Stimulated activated CD4-positive, alpha-beta T cell treated with anti-CD3 and anti-CD28 coated beads, TNF-alpha, amount 100 ng/mL, for 4 hours (primary cell): ENCODE measurements around the gene P3H3.
A peak's percentile ranks its signal among the peaks of the same experiment; 100 is the strongest.

Experiments used
- DNase-seq, 3 experiments: peaks; one replicate each; pipeline ENCODE4 v3.0.0-alpha.2; 2020; ENCODE audit warnings: low read depth in 3 of 3

The P3H3 gene

DNA sequence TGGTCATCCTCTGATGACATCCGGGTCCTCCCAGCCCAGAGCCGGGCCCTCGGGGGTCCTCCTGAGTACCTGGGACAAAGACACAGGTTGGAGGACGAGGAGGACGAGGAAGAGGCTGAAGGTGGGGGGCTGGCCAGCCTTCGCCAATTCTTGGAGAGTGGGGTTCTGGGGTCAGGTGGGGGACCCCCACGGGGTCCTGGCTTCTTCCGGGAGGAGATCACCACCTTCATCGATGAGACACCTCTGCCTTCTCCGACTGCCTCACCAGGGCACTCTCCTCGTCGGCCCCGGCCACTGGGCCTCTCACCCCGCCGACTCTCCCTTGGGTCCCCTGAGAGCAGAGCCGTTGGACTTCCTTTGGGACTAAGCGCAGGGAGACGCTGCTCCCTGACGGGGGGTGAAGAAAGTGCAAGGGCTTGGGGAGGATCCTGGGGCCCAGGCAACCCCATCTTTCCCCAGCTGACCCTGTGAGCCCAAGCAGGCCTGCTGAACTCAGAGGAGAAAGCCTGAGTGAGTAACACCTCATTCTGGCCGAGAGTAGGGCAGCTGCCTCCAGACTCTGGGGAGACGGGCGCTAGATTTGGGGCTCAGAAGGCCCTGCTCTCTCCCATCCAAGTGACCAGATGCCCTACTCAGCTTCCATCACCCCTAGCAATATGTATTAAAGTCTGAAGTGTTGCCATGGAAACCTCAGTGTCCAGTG is 1.3 kb upstream of the P3H3 start:
- DNase-seq = no peak

DNA sequence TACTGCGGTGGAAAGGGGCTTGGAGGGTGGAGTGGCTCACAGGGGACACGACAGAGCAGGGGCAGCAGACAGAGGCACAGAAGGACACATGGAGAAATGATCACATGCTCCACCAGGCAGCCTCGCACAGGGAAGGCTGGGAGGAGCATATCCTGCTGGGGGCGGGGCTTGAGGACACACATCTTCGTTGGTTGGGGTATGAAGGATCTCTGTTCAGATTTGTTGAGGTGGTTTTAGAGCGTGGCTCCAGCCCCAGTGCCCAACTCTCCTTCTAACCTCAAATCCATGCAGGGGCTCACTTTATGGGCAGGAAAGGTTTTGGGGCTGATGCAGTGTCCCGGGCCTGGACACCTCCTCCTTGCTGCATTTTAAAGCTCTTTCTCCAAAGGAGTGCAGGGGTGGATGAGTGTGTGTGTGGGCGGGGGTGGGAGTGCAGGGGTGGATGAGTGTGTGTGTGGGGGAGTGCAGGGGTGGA is 733 bp upstream of the P3H3 start:
- peak in 2 of 3 experiments; percentile 17 to 26 for DNase-seq

DNA sequence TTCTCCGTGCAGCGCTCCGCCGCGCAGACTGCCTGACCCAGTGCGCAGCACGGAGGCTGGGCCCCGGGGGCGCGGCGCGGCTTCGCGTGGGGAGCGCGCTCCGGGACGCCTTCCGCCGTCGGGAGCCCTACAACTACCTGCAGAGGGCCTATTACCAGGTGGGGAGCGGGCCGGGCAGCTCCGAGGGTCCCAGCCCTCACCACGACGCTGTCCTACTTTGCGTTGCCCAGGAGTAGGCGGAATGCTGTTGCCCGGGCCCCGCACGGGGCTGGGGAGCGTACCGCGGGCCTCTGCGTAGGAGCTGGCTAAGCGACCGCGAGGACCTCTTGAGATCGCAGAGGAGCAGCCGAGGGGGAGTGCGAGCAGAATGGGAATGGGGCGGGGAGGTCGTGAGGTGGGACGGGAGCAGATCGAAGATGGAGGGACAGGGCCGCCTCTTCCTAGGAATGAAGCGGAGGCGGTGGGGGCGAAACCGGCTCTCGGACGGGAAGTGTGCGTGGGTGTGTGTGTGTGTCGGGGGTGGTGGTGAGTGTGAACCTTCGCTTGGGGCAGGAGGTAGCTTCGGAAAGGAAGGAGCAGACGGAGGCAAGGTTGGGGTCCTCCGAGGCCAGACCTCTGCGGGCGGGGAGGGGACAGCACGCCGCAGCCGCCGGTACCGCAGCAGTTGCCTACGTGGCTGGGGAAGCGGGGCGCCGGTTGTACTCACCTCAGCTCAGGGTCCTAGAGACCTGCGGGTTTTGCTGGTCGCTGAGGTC is 751 bp downstream of the P3H3 start:
- DNase-seq = peak in 1 of 3 experiments; percentile 42

DNA sequence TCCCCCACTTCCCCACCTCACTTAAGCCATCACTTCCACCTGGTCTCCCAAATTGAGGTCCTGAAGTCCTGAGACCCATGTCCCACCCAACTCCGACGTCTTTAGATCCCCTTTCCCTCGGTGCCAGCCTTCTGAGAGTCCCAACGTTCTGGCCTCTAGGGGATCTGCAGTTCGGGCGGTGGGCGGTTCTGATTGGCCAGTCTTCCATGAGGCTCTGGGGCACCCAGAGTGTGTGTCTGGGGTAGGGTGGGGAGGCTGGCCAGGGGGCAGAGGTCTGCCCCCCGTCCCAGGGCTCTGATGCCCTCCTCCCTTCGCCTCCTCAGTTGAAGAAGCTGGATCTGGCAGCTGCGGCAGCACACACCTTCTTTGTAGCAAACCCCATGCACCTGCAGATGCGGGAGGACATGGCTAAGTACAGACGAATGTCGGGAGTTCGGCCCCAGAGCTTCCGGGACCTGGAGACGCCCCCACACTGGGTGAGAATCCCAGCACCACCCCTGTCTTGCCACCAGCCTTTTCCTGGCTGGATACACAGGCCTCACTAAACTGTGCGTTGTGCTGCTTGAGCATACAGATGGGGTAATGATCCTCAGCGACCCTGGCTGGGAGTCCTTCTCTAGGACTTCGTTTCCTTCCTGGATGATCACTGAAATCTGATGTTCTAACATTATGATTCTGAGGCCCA is 1.5 kb downstream of the P3H3 start:
- DNase-seq = no peak

DNA sequence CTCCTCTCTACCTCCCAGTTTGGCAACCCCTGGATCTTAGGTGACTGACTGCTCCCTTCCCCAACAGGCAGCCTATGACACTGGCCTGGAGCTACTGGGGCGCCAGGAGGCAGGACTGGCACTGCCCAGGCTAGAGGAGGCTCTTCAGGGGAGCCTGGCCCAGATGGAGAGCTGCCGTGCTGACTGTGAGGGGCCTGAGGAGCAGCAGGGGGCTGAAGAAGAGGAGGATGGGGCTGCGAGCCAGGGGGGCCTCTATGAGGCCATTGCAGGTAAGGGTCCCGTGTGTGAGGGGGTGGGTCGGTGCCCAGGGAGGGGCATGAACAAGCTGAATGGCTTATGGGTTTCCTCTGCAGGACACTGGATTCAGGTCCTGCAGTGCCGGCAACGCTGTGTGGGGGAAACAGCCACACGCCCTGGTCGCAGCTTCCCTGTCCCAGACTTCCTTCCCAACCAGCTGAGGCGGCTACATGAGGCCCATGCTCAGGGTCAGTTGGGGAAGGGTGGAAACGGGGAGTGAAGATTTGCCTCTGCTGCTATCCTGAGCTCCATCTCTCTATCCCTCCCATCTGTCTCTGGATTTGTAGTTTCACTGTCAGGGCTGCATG is 2.2 kb downstream of the P3H3 start:
- no peak for DNase-seq

DNA sequence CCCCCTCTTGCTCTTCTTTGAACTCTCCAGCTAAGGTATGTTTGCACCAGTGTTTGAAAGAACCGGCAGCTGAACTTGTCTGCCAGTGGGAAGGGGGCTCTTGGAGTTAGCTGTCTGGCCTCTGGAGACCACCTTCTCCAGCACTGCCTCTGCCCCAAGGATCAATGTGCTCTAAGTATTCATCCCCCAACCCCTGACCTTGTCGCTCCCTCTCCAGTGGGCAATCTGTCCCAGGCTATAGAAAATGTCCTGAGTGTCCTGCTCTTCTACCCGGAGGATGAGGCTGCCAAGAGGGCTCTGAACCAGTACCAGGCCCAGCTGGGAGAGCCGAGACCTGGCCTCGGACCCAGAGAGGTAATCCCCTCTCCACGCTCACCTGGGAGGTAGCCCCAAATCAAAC is 2.8 kb downstream of the P3H3 start:
- no peak for DNase-seq

DNA sequence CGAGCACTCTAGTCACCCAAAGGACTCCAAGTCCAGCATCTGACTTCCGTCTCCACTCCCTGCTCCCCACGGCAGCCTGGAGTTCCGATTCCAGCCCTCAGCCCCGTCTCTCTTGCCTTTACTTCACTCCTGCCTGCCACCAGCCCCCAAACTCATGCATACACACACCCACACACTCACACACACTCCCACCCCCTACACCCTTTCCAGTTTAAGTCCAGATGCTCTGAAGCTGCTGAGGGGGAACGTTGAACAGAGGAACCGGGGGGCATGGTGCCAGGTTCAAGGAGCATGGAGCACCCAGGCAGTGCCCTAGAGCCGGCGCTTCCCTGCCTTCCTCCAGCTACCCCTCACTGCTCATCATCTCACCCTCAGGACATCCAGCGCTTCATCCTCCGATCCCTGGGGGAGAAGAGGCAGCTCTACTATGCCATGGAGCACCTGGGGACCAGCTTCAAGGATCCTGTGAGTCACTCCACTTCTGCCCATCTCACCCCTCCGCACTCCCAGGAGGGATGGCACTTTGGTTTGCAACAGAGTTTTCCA is 3.3 kb downstream of the P3H3 start:
- no peak for DNase-seq

DNA sequence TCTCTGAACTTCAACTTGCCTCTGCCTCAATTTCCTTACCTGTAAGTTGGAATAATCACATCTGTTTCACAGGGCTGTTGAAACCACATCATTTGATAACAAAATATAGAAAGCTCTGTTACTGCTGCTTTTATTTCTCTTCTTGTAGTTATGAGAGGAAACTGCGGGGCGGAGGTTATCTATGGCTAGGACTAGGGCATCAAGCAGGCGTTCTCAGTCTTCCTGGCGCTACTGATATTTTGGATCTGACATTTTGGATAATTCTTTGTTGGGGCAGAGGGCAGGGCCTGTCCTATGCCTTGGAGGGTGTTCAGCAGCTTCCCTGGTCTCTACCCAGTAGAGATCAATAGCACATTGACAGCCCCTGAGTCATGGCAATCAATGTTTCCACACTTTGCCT is 3.9 kb downstream of the P3H3 start:
- no peak for DNase-seq

DNA sequence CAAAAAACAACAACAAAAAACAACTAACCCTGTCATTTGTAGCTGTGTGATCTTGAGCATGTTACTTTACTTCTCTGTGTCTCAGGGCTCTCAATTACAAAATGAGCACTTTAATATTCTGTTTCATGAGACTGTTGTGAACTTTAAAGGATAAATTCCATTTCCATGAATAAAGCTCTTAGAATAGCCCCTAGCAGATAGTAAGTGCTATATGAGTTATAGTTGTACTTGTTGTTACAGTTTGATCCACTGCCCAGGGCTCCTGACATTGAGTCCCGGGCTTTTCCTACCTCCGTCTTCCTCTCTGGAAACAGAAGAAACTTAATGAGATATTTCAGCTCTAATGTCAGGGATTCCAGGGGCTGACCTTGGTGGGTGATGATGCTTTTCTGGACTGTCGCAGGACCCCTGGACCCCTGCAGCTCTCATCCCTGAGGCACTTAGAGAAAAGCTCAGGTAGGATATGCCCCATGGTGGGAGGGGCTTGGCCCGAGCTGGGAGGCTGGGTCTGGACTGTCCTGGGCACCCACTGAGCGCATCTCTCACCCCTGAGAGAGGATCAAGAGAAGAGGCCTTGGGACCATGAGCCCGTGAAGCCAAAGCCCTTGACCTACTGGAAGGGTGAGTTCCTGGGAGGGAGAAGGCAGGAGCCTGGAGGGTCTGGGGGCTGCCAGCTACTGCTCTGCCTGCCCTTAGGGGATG is 5.1 kb downstream of the P3H3 start:
- no peak for DNase-seq

DNA sequence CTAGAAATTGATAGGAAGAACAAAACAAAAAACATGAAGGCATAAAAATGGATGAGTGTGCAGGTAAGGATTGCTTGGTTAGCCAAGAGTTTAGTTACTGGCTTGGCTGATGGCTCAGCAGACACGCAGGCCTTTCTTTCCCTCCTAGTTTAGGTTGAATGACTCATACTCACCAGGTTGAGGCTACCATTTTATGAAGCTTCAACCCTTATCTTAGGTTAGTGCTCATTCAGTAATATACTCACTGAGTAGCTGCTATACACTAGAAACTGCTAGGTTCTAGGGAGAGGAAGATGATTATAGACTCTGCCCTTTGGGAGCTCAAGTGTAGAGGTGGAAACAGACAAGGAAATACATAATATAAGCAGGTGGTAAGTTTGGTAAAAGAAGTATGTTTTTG is 6.0 kb downstream of the P3H3 start:
- no peak for DNase-seq

DNA sequence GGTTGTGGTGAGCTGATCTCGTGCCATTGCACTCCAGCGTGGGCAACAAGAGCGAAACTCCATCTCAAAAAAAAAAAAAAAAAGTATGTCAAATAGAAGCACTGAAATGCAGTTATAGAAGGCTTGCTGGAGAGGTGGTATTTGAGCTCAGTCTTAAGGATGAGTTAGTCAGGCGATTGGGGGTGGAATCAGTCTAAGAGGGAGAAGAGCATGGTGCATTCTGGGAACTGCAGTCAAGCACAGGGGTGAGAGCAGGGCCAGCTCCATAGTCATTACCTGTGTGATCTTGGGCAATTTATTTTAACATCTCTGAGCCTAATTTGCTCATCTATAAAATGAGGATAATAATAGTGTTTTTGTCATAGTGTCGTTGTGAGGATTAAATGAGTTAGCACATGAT is 6.7 kb downstream of the P3H3 start:
- no peak for DNase-seq

DNA sequence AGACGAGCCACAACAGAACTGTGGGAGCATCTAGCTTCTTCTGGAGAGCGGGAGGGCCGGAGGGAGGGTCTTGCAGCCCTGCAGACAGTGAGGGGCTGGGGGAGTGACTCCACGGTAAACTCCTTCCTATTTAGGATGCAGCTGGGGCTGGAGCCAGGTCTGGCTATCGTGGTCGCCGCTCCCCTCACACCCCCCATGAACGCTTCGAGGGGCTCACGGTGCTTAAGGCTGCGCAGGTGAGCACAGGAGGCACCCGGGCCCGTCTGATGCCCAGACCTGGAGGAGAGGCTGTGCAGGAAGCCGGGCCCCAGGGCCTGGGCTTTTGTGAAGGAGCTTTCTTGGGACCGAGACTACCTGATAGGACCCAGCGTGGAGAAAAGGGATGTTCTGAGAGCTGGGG is 8.6 kb downstream of the P3H3 start:
- DNase-seq = no peak

DNA sequence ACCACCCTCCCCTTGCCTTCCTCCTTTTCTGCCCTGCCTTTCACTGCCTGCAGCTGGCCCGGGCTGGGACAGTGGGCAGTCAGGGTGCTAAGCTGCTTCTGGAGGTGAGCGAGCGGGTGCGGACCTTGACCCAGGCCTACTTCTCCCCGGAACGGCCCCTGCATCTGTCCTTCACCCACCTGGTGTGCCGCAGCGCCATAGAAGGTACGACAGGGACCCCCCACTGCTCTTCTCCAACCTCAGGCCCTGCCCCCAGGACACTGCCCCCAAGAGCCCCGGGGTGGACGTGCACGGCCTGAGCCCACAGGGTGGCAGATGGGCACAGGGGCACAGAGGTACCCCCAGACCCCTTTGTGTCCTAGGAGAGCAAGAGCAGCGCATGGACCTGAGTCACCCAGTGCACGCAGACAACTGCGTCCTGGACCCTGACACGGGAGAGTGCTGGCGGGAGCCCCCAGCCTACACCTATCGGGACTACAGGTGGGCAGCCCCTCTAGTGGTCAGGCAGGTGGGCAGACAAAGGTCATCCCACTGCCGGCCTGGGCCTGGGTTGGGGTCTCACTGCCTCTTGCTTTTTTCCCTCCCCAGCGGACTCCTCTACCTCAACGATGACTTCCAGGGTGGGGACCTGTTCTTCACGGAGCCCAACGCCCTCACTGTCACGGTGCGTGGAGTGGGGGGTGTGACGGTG is 9.3 kb downstream of the P3H3 start:
- no peak for DNase-seq

DNA sequence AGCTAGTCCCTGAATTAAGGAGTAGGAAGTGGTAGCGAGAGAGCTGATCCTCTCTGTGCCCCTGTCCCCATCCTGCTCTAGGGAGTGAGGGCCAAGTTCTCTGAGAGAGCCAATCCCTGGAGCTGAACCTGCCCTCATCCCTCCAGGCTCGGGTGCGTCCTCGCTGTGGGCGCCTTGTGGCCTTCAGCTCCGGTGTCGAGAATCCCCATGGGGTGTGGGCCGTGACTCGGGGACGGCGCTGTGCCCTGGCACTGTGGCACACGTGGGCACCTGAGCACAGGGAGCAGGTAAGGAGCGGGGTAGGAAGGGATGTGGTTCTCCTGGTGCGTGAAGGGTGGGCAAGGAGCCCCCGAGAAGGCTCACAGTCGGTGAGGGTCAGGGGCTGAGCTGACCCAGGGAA is 10.6 kb downstream of the P3H3 start:
- no peak for DNase-seq

DNA sequence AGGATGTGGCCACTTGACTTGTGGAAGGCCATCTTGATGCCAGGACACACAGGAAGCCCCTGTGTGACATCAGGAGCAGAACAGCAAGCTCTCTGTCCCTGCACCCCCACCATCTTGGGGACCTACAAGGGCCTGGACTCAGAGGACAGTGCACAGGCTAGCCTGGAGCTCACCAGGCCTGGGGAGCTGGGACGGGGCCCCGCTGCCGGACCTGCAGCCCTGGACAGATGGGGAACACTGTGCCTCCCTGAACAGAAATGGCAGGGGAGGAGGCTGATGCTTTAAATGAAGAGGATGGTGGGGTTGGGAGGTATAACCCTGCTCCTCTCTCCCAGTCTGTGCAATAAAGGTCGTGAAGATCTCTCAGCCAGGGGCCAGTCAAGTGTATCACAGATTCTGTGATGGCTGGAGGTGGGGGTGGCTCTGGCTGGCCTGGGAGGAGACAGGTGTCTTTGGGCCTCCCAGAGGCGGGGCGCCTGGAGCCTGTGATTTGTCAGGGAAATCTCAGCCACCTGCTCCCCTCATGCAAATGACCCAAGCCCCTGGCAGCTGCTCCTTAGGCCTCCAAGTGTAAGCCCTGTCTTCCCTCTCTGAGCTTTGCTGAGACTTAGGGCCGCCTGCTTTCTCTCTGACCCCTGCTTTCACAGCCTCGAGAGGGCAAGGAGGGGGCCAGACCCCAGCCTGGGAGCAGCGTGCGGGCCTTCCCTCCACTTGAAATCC is 11.4 kb downstream of the P3H3 start:
- DNase-seq = no peak

DNA sequence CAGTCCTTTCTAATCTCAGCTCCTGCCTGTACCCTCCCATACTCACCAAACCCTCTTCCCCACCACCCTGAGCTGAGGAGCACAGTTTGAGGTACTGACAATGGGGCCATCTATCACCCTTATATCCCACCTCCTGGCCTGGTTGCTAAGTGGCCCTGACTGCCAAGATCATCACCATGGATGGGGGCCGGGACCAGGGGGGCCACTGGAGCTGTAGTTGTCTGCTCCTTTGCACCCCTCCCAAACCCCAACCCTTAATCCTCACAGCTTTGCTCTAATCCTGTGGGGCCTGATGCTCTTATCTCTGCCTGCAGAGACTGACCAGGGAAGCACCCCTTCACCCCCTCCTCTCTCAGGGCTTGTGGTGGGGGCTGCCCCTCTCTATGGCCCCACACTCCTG is 12.1 kb downstream of the P3H3 start:
- no peak for DNase-seq

DNA sequence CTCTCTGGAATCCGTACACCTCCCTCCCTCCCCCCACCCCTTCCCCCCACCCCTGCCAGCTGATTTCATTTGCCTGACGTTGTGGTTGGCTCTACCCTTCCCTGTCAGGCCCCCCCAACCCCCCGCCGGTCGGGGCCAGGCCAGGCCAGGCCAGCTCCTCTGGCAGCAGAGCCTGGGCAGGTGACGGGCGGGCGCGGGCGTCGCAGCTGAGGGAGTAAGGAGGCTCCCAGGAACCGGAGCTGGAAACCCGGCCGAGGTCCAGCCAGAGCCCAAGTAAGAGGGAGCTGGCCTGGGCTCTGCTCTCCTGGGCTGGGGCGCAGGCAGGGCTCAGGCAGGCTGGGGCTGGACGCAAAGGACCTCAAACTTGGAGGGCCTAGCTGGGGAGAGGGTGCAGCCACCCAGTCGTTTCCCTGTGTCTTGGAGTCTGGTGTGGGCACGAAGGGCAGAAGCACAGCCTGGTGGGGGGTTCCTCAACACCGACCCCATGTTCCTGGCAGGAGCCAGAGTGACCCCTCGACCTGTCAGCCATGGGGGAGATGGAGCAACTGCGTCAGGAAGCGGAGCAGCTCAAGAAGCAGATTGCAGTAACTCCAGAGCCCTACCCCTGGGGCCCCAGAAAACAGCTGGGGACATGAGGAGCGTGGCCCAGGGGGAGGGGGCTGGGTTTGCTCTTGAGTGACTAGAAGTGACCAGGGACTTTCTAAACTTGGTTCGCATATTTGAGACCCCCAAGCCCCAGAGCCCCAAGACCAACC is 12.7 kb downstream of the P3H3 start, which contains the start of gene GNB3:
Gene GNB3 (plus strand): TSS at position 165 of the 755 bp plus-strand sequence. CDS start 363 bp downstream, at position 528.
- no peak for DNase-seq

DNA sequence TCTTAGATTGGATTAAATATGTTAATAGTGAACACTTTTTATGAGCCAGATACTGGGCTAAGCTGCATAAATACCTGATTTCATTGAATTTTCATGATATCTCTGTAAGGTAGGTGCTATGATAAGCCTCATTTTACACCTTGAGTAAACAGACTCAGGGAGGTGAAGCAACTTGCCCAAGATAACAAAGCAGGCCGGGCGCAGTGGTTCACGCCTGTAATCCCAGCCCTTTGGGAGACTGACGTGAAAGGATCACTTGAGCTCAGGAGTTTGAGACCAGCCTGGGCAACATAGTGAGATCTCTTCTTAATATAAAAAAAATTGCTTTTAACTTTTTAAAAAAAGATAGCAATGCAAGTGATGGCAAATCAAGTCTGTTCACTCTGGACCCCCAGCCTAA is 13.9 kb downstream of the P3H3 start:
- no peak for DNase-seq
